ENCODE data around the gene TET3. TPM values are rescaled to one million over a fixed set of nuclear protein-coding genes. Genes with fewer than 3 reads are reported as not detected.

TET3 gene
- total RNA-seq, 1 experiment from 2014 or later = 6.1 TPM

DNA sequence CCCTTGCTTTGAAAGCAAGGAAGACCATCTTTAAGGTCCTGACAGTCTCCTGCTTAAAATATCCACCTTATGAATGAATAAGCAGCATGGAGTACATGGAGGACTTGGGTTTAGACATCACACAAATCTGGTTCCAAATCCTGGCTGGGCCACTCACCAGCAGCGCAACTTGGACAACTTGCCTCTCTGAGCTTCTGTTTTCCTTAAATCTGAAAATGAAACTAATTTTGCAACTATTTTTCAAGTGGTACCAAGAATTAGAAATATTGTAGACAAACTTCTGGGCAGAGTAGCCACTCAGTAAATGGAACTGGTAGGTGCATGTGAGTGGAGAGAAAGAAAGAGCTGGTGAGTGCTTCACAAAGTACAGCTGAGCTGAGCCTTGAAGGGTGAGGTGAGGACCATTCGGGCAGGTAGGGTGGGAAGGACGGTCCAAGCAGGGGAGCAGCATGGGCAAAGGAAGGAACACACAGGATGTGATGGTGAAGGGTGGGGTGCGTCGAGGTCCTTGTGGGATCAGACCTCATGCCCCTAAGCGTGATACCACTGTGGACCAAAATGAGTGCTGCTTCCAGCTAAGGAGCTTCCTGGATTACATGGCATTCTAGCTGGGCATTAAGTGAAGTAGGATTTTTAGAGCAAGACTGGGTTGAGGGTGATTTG is 14.4 kb upstream of the TET3 start:
- no peaks in the 10 kb centered on the region for H3K4me1 ChIP-seq (ENCODE audit: insufficient read depth, low read length)
- ChIA-PET CTCF (no interaction called here), POLR2A (ENCODE audit: unreplicated experiment) (no interaction called here)
- DNase-seq = no peak
- H3K4me2 ChIP-seq (ENCODE audit: low read length) = no peak overlapping the region
- TF ChIP-seq EZH2phosphoT487 (IDR thresholded peaks at IDR 0.05; ENCODE audit: borderline replicate concordance, low read length) (no peak), EZH2 (IDR thresholded peaks at IDR 0.05; ENCODE audit: low read length, unreplicated experiment) (no peak)
- TF ChIP-seq, protein P1, sequence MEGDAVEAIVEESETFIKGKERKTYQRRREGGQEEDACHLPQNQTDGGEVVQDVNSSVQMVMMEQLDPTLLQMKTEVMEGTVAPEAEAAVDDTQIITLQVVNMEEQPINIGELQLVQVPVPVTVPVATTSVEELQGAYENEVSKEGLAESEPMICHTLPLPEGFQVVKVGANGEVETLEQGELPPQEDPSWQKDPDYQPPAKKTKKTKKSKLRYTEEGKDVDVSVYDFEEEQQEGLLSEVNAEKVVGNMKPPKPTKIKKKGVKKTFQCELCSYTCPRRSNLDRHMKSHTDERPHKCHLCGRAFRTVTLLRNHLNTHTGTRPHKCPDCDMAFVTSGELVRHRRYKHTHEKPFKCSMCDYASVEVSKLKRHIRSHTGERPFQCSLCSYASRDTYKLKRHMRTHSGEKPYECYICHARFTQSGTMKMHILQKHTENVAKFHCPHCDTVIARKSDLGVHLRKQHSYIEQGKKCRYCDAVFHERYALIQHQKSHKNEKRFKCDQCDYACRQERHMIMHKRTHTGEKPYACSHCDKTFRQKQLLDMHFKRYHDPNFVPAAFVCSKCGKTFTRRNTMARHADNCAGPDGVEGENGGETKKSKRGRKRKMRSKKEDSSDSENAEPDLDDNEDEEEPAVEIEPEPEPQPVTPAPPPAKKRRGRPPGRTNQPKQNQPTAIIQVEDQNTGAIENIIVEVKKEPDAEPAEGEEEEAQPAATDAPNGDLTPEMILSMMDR (conservative IDR thresholded peaks at IDR 0.05; ENCODE audit: low read depth, low read length) = no peak
- H3K27ac ChIP-seq (ENCODE audit: low read length) = no peak overlapping the region
- H3K9me2 ChIP-seq (replicated peaks; ENCODE audit: low read length) = no peaks in the 10 kb centered on the region
- no peaks in the 10 kb centered on the region for H3K79me2 ChIP-seq (ENCODE audit: low read length)
- ATAC-seq = no peak
- intact Hi-C loops (cut with micrococcal nuclease) = no loop called here
- H3K9ac ChIP-seq (ENCODE audit: low read length) = no peak overlapping the region
- H3K9me3 ChIP-seq (ENCODE audit: low read length) = no peaks in the 10 kb centered on the region
- no peak overlapping the region for H3K4me3 ChIP-seq (ENCODE audit: low read length)
- H2AFZ ChIP-seq (ENCODE audit: low read length) = no peak overlapping the region
- no peaks in the 10 kb centered on the region for H3K27me3 ChIP-seq (ENCODE audit: low read length)
- no peaks in the 10 kb centered on the region for H4K20me1 ChIP-seq (ENCODE audit: low read length)
- no peaks in the 10 kb centered on the region for H3F3A ChIP-seq (ENCODE audit: low read length, unreplicated experiment)
- no TSS peak for BruUV-seq (replicated peaks)
- H3K36me3 ChIP-seq (ENCODE audit: low read depth, low read length) = no peaks in the 10 kb centered on the region

DNA sequence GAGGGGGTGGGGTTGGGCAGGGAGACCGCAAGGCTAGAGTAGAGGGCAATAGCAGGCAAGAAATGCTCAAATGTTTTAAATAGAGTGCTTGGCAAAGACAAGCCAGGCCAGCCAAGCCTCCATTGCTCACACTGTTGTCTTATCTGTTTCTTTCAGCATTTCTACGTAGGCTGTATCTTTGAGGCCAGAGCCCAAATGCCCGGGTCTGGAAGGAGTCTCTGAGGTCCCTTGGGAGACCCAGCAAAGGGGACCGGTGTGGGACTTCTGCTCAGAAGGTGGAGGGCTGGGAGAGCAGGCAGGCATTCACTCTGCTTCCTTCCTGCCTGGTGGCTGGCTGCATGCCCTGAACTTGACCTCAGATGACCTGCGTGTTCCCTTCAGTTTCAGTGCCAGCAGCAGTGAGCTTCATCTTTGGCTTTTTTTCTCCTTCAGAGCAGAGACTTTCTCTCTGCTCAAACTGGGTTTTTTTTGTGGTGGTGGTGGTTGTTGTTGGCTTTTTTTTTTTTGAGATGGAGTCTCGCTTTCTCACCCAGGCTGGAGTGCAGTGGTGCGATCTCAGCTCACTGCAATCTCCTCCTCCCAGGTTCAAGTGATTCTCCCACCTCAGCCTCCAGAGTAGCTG is 13.7 kb upstream of the TET3 start:
- BruUV-seq (replicated peaks) = no TSS peak
- Histone ChIP-seq H3K4me1 (ENCODE audit: insufficient read depth, low read length) (no peaks in the 10 kb centered on the region; the same call in 1 of the 2 replicates), H3K4me2 (ENCODE audit: low read length) (no peak overlapping the region), H3K27me3 (ENCODE audit: low read length) (no peaks in the 10 kb centered on the region), H3F3A (ENCODE audit: low read length, unreplicated experiment) (no peaks in the 10 kb centered on the region), H3K9me3 (ENCODE audit: low read length) (no peaks in the 10 kb centered on the region), H3K79me2 (ENCODE audit: low read length) (no peaks in the 10 kb centered on the region), H3K9me2 (replicated peaks; ENCODE audit: low read length) (no peaks in the 10 kb centered on the region), H3K9ac (ENCODE audit: low read length) (no peak overlapping the region), H4K20me1 (ENCODE audit: low read length) (no peaks in the 10 kb centered on the region), H3K27ac (ENCODE audit: low read length) (no peak overlapping the region), H3K4me3 (ENCODE audit: low read length) (no peak overlapping the region), H3K36me3 (ENCODE audit: low read depth, low read length) (no peaks in the 10 kb centered on the region), H2AFZ (ENCODE audit: low read length) (no peak overlapping the region)
- CTCF ChIA-PET = no interaction called here
- TF ChIP-seq, protein P1 (conservative IDR thresholded peaks at IDR 0.05; ENCODE audit: low read depth, low read length) = no peak
- TF ChIP-seq EZH2phosphoT487 (IDR thresholded peaks at IDR 0.05; ENCODE audit: borderline replicate concordance, low read length) (no peak), EZH2 (IDR thresholded peaks at IDR 0.05; ENCODE audit: low read length, unreplicated experiment) (no peak)
- POLR2A ChIA-PET (ENCODE audit: unreplicated experiment) = no interaction called here
- DNase-seq (no peak), ATAC-seq (no peak)
- intact Hi-C loops (cut with micrococcal nuclease) = no loop called here

DNA sequence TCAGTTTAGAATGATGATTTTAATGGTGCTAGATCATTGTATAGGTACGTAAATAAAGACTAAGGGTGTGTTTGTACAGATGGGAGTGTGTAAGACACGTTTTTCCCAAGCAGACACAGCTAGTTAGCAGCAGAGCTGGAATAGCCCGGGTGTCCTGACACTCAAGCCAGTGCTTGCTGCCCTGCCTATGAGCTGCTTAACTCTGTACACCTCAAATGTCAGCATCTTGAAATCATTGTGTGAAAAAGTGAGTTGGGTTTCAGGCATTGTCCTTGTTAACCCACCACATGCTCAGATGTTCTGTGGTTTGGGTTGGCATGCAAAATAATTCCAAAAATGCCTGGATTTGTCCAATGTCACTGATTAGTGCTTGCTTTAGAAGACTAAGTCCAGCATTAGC is 13.0 kb upstream of the TET3 start:
- Histone ChIP-seq H3K36me3 (ENCODE audit: low read depth, low read length) (no peaks in the 10 kb centered on the region), H3K79me2 (ENCODE audit: low read length) (no peaks in the 10 kb centered on the region), H4K20me1 (ENCODE audit: low read length) (no peaks in the 10 kb centered on the region), H3K4me1 (ENCODE audit: insufficient read depth, low read length) (no peaks in the 10 kb centered on the region; the same call in 1 of the 2 replicates), H3K9me2 (replicated peaks; ENCODE audit: low read length) (no peaks in the 10 kb centered on the region), H2AFZ (ENCODE audit: low read length) (no peak overlapping the region), H3K27me3 (ENCODE audit: low read length) (no peaks in the 10 kb centered on the region), H3K4me3 (ENCODE audit: low read length) (no peak overlapping the region), H3F3A (ENCODE audit: low read length, unreplicated experiment) (no peaks in the 10 kb centered on the region), H3K27ac (ENCODE audit: low read length) (no peak overlapping the region), H3K9ac (ENCODE audit: low read length) (no peak overlapping the region), H3K9me3 (ENCODE audit: low read length) (no peaks in the 10 kb centered on the region), H3K4me2 (ENCODE audit: low read length) (no peak overlapping the region)
- no TSS peak for BruUV-seq (replicated peaks)
- ChIA-PET CTCF (interaction anchor here (1.3 kb wide), 1 partner anchor 145 kb away, joined by 4 read pairs; no protein-coding TSS in a partner anchor), POLR2A (ENCODE audit: unreplicated experiment) (no interaction called here)
- DNase-seq (no peak), ATAC-seq (no peak)
- intact Hi-C loops (cut with micrococcal nuclease) = no loop called here
- TF ChIP-seq EZH2phosphoT487 (IDR thresholded peaks at IDR 0.05; ENCODE audit: borderline replicate concordance, low read length) = no peak
- TF ChIP-seq, protein P1 (conservative IDR thresholded peaks at IDR 0.05; ENCODE audit: low read depth, low read length) = no peak
